Measurements from ENCODE around the gene TRIM75.
"Not testable (repeated sequence)": the region's sequence is repeated elsewhere in the genome, so short reads cannot be mapped to it uniquely, and the experiment has no call there.

TRIM75 gene

DNA sequence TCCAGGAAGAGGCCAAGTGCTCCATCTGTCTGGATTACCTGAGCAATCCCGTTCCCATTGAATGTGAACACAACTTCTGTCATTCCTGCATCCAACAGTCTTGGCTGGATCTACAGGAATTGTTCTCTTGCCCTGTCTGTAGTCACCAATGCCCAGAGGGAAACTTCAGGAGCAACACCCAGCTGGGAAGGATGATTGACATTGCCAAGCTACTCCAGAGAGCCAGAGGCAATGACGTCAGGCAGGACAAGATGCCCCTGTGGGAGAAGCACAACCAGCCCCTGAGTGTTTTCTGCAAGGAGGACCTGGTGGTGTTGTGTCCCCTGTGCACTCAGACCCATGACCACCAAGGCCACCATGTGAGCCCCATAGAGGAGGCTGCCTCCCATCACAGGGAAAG lies 43.2 kb upstream of the TRIM75 start:
- Mint-ChIP-seq H3K4me1 (no peaks in the 10 kb centered on the region), H3K36me3 (ENCODE audit: low read depth) (no peaks in the 10 kb centered on the region), H3K27ac (no peak overlapping the region), H3K27me3 (ENCODE audit: low read depth) (peaks cover 4% of the 10 kb centered on the region), H3K9me3 (no peaks in the 10 kb centered on the region), H3K4me3 (no peak overlapping the region)
- TF ChIP-seq, protein P1, sequence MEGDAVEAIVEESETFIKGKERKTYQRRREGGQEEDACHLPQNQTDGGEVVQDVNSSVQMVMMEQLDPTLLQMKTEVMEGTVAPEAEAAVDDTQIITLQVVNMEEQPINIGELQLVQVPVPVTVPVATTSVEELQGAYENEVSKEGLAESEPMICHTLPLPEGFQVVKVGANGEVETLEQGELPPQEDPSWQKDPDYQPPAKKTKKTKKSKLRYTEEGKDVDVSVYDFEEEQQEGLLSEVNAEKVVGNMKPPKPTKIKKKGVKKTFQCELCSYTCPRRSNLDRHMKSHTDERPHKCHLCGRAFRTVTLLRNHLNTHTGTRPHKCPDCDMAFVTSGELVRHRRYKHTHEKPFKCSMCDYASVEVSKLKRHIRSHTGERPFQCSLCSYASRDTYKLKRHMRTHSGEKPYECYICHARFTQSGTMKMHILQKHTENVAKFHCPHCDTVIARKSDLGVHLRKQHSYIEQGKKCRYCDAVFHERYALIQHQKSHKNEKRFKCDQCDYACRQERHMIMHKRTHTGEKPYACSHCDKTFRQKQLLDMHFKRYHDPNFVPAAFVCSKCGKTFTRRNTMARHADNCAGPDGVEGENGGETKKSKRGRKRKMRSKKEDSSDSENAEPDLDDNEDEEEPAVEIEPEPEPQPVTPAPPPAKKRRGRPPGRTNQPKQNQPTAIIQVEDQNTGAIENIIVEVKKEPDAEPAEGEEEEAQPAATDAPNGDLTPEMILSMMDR (IDR thresholded peaks at IDR 0.05; ENCODE audit: unreplicated experiment in 3 of 3) = no peak

GRCh38 chr4:165010991-165011390 lies 42.7 kb upstream of the TRIM75 start:
- Mint-ChIP-seq H3K27me3 (ENCODE audit: low read depth) (peaks cover 4% of the 10 kb centered on the region), H3K4me1 (no peaks in the 10 kb centered on the region), H3K36me3 (ENCODE audit: low read depth) (no peaks in the 10 kb centered on the region), H3K9me3 (no peaks in the 10 kb centered on the region), H3K4me3 (no peak overlapping the region), H3K27ac (no peak overlapping the region)
- TF ChIP-seq, protein P1 (IDR thresholded peaks at IDR 0.05; ENCODE audit: unreplicated experiment in 3 of 3) = no peak

GRCh38 chr4:165011403-165011802 lies 42.3 kb upstream of the TRIM75 start:
- H3K4me1 Mint-ChIP-seq = no peaks in the 10 kb centered on the region
- TF ChIP-seq, protein P1 (IDR thresholded peaks at IDR 0.05; ENCODE audit: unreplicated experiment in 3 of 3) = no peak
- no peaks in the 10 kb centered on the region for H3K9me3 Mint-ChIP-seq
- H3K27me3 Mint-ChIP-seq (ENCODE audit: low read depth) = peaks cover 4% of the 10 kb centered on the region
- no peak overlapping the region for H3K4me3 Mint-ChIP-seq
- H3K36me3 Mint-ChIP-seq (ENCODE audit: low read depth) = no peaks in the 10 kb centered on the region
- H3K27ac Mint-ChIP-seq = no peak overlapping the region

DNA sequence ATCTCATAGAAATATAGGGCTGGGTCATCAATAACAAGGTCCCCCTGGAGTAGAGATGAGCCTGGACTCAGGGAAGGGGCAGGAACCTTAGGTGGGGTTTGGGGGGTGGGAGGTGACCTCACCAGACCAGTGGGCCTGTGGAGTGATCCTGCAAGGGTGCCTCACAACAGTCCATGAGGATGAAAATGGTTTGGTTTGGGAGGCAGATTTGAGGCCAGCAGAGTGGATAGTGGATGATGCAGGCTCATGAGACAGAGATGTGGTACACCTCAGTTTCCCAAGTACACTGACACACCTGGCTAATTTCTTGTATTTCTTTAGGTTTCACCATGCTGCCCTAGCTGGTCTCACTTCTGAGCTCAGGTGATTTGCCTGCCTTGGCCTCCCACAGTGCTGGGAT lies 40.0 kb upstream of the TRIM75 start:
- Mint-ChIP-seq H3K4me3 (no peak overlapping the region), H3K9me3 (no peaks in the 10 kb centered on the region), H3K27ac (no peak overlapping the region), H3K4me1 (no peaks in the 10 kb centered on the region), H3K36me3 (ENCODE audit: low read depth) (no peaks in the 10 kb centered on the region), H3K27me3 (ENCODE audit: low read depth) (no peaks in the 10 kb centered on the region)
- TF ChIP-seq, protein P1 (IDR thresholded peaks at IDR 0.05; ENCODE audit: unreplicated experiment in 3 of 3) = no peak

DNA sequence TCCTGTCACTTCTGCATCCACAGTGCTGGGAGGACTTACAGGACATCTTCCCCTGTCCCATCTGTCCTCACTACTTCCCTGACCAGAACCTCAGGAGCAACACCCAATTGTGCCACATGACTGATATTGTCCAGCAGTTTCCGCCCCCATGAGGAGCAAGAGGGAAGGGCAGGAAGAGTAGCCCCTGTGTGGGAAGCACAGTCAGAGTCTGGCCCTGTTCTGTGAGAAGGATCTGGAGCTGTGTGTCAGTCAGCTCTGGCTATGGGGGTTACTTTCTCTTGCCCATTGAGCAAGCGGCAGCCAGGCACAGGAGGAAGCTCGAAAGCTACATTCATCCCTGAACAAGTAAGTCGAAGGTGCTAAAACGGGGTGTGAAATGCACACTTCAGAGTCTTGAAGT lies 36.7 kb upstream of the TRIM75 start:
- no peak overlapping the region for H3K27ac Mint-ChIP-seq

GRCh38 chr4:165019995-165020394 lies 33.7 kb upstream of the TRIM75 start:
- not testable (repeated sequence) for H3K9me3 Mint-ChIP-seq; H3K27me3 Mint-ChIP-seq (ENCODE audit: low read depth); H3K4me3 Mint-ChIP-seq; H3K36me3 Mint-ChIP-seq (ENCODE audit: low read depth); H3K4me1 Mint-ChIP-seq; H3K27ac Mint-ChIP-seq

More for the DNA sequence above, 36.7 kb upstream of the TRIM75 start:
- H3K4me3 Mint-ChIP-seq = no peak overlapping the region
- TF ChIP-seq, protein P1 (IDR thresholded peaks at IDR 0.05; ENCODE audit: unreplicated experiment in 3 of 3) = no peak
- no peaks in the 10 kb centered on the region for H3K27me3 Mint-ChIP-seq (ENCODE audit: low read depth)
- H3K36me3 Mint-ChIP-seq (ENCODE audit: low read depth) = no peaks in the 10 kb centered on the region
- H3K4me1 Mint-ChIP-seq = no peaks in the 10 kb centered on the region
- peaks cover 4% of the 10 kb centered on the region for H3K9me3 Mint-ChIP-seq

GRCh38 chr4:165025782-165026181 lies 27.9 kb upstream of the TRIM75 start:
- H3K36me3 Mint-ChIP-seq (ENCODE audit: low read depth); H3K4me1 Mint-ChIP-seq; H3K27ac Mint-ChIP-seq; H3K4me3 Mint-ChIP-seq; H3K9me3 Mint-ChIP-seq; H3K27me3 Mint-ChIP-seq (ENCODE audit: low read depth): not testable (repeated sequence)

Data from nephron (organoid).